Inflammatory macrophage treated with lipopolysaccharide for 1 hour (primary cell): ENCODE results near the gene MYL12A.
A peak's percentile ranks its signal among the peaks of the same experiment; 100 is the strongest.

Experiments used
- DNase-seq, 2 donors: peaks; one replicate each; pipeline ENCODE4 v3.0.0-alpha.2; 2020 to 2022

Gene MYL12A

DNA sequence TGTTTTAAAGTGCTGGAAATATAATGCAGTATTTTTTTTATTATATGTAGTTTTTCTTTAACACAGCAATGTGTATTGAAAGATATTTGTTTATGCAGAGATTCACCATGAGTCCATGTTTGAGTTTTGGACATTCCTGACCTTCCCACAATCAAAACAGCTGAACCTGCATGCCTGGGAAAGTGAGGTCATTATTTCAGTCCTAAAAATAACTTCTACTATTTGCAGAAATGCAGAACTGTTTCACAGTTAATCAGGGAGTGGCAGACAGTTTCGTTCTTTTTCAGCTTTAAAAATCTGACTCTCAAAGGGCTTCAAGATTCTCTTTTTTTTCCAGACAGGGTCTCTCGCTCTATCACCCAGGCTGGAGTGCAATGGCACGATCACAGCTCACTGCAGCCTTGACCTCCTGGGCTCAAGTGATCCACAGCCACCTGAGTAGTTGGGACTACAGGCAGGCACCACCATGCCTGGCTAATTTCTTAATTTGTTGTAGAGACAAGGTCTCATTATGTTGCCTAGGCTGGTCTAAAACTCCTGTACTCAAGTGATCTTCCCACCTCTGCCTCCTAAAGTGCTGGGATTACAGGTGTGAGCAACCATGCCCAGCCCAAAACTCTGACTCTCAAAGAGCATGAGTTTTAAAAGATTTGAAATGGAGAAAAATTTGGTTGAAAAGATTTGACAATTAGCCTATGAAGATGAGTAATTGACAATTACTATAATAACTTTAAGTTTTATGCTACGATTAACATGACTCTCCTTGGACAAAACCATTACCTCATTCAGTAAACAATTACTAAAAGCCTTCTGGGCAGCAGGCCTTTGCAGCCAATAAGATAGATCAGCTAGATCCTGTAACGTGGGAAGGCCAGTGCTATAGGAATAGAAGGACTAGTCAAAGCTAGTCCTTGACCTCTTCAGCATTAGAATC is 9.4 kb downstream of the MYL12A start:
- DNase-seq: peak; percentile 55 to 59

DNA sequence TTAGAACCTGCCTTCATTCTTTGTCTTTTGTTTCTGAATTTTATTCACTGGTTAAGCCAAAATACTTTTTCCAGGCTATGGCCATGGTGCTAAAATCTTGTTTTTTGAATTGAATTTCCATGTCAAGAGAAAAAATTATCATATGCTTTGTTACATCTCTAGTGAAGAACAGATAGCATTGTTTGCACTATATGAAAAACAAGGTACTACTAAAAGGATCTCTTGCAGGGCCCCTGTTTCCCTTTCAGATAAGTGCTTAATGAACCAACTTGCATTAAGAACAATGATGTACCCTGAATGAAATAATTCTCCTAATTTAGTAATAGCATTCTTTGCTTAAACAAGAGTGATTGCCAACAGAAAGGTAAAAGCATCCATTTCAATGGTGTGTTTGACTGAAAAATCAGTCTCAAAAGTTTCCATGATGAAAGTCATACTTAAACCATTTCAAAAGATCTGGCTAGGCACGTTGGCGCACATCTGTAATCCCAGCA is 10.1 kb downstream of the MYL12A start:
- DNase-seq: no peak

DNA sequence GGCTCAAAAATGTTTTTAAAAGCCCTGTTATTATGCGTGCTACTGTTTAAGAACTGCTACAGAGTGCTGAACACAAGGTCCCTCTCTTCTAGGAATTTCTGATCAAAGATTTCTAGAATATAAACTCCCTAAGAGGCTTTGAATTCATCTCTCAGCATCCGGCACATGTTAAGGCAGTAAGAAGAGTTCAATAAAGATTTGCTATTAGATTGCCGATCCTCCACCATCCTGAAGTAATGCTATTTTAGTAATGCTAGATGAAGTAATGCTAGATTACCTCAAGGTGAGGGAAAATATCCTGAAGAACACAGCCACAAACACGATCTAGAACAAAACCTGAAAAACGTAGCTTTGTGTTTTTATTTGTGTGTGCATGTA is 13.4 kb downstream of the MYL12A start:
- DNase-seq: no peak

DNA sequence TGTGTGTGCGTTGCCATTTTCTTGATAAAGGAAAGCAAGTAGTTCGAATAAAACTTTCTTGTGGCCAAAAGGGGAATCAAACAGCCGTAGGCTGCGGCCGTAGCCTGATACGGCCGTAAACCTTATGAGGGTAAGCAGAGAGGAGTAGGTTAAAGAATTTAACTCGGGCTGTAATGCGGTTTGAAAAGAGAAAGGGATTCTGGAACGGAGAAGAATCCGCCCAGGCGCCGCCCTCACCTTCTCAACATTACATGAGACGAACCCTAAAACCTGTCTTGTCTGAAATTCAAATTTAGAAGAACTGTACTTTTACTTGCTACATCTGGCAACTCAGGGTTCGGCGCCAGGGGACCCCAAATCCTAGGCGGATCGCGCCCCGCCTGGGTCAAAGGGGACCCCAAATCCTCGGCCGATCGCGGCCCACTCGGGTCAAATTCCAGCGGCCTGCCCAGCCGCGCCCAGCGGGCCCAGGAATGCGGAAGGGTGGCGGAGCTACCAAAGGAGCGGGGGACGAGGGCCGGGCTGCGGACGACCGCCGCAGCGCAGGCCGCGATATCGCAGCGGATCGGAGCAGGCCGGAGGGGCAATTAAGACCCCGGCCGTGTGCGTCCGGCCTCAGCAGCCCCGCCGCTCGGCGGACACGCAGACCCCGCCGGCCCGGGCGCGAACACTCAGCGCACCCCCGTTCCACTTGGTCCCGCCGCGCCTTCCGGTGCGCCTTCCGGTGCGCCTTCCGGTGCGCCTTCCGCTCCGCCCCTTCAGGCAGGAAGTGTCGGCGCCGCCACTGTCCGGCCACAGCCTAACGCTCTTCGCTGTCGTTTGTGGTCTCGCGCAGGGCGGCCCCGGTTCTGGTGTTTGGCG is 14.0 kb downstream of the MYL12A start, which contains the start of gene MYL12B:
TSS of gene MYL12B (plus strand) at position 761 of the 861 bp plus-strand sequence. CDS start 10,766 bp downstream, outside the sequence.
- peak; percentile 72 to 83 for DNase-seq

DNA sequence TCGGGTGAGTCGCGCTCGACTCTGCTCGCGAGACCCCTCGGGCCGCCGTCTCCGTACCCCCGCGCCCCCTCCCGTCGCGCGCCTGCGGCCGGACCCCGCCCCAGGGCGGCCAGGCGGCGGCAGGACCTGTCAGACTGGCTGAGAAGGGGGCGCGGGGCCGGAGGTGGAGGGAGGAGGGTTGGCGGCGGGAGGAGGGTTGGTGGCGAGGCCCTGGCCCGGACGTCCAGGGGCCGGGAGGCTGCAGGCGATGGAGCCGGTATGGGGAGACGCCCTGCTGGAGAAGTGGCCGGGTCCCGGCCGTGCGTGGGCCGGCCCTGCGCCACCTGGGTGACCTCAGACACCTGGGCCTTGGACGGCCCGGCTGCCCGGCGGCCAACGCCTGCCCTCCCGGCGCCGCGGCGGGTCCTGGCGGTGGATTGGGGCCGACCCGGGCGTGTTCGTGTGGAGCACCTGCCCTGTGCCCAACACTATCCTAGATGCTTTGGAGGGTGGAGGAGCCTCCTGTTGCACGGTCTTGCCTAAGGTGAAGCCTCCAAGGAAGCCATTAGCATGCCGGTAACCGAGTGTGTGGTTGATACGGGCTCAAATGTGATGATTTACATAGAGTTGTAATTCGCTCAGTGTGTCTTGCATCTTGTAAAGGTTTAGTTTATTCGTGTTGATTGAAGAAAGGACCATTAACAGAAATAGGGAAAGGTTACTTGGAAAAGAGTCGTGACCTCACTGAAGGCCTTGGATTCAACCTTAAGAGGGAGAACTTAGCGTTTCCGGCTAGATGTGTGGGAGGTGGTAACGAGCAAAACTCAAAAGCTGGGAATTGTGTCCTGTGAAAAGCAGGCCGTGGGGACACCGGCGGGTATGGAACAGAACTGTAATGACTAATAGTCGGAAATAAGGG is 14.9 kb downstream of the MYL12A start:
- no peak for DNase-seq

DNA sequence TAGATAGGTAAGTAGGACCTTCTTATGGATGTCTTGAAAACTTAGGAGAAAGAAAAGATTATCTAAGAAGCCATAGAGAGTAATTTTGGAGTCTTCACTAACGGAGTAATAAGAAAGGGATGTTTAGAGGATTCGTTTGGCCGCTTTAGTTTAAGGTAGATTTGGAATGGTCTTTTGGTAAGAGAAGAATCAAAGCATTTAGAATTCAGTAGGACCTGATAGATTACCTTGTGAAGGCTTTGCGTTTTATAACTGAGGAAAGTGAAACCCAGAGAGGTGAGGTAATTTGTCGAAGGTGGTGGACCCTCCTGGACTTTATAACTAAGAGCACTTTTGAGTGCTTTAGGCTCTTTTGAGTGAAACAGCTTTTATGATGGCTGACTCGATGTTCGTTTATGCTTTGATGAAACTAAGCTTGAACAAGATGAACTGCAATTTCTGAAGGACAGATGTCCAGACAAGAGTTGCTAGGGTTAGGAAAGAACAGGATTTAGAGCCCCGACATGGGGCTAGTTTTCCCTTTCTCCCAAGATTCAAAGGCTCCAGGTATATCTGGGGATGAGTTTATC is 15.6 kb downstream of the MYL12A start:
- no peak for DNase-seq

DNA sequence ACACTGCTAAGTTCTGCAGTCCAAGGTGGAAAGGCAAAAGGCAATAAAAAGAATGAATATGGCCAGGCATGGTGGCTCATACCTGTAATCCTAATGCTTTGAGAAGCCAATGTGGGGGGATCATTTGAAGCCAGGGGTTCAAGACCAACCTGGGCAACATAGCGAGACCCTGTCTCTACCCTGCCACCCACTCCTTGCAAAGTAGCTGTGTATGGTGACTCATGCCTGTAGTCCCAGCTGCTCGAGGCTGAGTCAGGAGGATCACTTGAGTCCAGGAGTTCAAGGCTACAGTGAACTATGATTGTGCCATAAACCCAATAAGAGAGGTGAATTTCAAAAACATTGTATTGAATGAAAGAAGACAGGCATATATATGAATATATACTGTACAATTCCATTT is 16.8 kb downstream of the MYL12A start:
- no peak for DNase-seq

DNA sequence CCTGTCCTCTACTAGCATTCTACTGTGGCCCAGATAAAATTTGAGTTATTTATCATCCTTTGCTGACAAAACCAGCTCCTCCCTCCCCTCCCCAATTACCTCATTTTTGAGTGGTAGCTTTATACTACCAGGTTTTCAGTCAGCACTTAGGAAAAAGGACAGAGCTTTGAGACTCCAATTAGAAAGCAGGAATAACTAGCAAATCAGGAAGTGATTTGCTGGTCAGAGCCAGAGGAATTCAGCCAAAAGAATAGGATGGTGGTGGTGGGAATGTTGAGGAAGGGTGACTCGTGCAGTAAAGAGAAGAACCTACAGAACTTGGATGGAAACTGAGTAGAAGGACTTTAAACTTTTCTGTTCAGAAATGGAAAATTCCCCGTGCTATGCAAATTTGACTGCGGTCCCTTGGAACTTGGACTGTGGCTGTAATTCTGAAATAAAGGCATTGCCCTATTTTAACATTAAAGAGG is 18.0 kb downstream of the MYL12A start:
- DNase-seq: no peak

DNA sequence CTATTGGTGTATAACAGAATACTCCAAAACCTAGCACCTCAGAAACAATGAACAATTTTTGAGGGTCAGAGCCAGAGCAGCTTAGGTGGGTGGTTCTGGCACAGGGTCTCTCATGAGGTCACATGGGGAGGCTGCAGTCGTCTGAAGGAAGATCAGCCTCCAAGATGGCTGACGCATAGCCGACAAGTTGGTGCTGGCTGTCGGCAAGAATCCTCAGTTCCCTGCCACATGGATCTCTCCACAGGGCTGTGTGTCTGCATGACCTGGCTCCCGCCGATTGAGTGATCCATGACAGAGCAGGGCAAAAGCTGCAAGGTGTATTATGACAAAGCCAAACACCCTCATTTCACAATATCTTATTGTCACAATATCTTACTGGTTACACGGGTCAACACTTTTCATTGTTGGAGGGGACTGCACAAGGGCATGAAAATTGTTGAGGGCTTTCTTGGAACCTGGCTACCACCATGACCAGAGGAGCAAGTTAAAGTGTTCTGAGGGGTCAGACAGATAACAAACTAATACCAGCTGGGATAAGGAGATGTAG is 18.5 kb downstream of the MYL12A start:
- DNase-seq: no peak

DNA sequence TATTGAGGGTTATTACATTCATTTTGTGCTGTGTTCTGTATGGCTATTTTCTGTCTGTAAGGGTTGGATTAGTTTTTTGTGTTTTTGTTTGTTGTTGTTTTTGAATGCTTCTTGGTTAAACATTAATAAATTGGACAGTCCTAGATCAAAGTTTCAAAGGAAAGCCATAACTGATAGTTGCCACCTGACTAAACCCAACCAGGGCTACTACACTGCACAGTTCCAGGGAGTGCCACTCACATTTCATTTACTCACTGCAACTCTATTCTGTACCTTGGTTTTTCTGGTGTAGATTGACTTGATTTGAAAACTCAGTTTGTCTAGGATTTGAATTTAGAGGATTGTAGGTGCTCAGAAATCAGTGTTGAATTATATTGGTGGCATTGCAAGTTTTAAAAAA is 20.7 kb downstream of the MYL12A start:
- no peak for DNase-seq

DNA sequence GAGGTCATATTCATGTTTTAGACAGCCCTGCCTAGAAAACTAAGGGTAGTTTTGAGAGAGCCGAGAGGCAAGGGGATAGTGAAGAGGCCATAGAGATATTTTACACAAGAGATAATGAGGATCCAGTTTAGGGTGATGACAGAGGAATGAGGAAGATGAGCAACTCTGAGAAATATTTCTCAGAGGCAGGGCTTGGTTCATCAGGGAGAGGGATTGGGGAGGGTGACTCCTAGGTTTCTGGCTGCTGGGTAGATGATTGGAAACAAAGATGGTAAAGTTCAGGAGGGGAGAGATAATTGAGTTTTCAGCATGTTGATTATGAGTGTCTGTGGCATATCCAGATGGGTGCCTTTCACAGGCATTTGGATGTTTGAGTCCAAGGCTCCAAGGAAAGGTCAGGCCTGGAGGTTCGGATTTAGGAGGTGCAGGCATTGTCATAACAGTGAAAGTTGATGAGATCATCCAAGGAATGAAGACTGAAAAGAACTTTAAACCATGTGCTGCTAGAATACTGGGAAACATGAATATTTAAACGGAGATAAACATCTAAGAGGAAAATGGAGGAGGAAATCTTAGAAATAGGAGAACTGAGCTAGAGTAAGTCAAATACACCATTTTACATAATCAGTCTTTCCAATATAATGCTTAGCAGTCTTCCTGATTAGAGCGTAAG is 21.8 kb downstream of the MYL12A start:
- DNase-seq: peak; percentile 49 to 62

DNA sequence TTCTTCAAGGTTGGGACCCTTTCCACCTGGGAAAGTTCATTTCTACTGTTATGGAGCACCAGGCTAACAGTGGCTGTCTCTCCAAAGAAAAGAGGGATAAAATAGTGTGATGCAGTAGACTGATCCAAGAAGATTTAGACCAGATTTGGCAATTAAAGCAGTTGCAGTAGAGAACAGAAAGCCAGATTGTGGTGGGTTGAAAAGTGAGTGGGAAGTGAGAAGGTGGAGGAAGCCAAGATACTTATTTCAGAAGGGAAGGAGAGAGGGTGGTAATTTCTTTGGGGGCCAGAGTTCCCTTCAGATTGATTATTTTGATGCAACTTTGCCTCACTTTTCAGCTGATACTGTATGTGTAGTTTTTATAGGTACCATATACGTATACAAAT is 22.3 kb downstream of the MYL12A start:
- DNase-seq: no peak

DNA sequence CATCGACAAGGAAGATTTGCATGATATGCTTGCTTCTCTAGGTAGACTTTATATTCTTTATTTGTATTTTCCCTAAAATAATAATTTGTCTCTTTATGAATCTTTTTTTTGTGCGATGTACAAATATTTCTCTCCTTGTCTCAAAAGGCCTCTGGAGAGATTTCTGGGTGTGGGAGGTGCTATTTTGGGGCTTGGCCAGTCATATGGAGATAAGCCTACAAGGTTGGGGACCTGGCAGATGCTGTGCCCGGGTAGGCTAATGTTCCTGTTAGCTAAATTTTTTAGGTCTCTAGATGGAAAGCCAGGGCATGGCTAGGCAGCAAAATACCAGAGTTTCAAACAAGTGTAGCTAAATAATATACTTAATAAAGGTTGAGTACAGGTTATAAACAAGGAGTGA is 25.4 kb downstream of the MYL12A start:
- no peak for DNase-seq

DNA sequence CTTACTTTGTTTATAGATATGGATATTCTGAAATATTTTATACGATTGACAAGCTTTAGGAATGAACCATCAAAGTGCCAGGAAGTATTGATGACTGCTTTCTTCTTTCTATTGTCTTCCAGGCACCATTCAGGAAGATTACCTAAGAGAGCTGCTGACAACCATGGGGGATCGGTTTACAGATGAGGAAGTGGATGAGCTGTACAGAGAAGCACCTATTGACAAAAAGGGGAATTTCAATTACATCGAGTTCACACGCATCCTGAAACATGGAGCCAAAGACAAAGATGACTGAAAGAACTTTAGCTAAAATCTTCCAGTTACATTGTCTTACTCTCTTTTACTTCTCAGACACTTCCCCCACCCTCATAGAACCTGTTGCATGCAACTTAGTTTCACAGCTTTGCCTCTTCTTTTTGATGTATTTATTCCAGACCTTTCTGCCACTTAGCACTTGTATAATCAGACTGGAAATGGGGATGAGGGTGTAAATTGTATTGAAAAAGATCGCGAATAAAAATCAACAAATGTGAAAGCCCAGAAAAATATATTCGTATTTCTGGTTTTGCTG is 30.1 kb downstream of the MYL12A start:
- DNase-seq: peak in 1 of 2 donors; percentile 56

DNA sequence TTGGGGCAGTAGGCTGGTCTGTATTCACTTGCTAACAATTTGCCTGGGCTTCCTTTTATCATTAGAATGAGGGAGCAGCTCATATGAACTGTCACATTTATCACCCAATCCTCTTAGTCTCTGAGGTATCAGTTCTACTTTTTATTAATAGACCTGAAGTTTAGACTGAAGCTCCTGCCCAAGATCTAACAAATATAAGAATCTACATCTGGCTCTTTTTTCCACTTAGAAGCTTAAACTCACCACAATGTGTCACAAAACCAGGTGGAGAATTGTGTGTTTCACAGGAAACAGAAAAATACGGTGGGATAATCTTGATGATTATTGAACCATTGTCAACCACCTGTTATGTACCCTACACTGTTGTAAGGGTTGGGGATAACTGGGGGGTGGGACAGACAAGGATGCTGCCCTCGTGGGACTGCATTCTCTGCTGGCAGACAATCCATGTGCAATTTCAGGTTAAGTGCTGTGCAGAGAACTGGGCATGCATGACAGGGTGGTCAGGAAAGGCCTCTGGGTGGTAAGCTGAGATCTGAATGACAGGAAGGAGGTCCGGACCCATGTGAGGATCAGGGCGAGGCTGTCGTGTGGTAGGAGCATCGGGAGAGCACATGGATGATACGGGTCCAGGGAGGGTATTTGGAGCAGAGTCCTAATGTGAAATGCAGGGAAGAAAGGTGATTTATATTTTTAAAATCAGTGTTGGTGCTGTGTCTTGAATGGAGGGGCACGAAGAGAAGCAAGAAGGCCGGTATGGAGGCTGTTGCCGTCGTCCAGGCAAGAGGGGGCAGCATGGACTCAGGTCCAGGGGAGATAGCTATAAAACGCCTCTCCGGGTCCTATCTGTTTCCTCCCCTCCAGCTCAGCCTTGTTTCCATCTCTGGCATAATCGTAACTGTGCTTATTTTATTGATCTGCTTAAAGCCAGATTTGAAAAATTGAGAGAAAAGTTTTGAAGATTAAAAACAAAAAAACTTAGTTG is 31.9 kb downstream of the MYL12A start:
- DNase-seq: no peak

DNA sequence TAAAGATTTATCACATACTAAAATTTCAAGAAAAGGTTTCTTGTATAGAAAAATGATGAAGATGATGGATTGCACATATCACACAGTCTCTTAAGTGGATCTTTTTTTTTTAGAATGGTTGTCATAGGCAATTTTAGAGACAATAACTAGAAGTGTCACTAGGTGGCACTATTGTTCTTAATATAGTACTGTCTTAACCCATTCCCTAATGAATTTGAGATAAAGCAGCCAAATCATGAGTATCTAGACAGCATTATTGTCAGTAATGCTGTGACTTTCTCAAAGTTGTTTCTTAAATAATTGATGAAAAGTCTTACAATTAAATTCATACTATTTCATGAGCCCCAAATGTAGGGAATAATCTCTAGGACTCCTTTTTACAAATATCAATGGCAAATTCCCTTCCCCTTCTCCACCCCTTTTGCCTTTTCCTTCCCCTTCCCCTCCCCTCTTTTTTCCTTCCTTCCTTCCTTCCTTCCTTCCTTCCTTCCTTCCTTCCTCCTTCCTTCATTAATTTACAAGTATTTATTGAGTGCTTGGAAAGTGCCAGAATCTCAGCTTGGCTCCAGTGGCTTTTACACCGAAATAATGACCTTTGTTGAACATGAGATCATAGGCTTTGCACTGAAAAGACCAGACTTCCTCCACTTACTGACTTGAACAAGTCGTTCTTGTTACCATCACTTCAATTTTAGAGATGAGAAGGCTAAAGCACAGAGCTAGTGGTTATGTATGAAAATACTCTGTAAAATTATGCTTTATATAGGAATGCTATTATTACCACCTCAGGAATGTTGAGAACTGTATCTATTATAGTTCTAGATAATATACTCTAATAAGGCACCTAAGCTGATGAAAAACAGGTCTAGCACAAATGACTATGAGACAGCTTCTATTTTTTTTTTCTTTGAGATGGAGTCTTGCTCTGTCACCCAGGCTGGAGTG is 34.1 kb downstream of the MYL12A start:
- peak; percentile 67 to 97 for DNase-seq

DNA sequence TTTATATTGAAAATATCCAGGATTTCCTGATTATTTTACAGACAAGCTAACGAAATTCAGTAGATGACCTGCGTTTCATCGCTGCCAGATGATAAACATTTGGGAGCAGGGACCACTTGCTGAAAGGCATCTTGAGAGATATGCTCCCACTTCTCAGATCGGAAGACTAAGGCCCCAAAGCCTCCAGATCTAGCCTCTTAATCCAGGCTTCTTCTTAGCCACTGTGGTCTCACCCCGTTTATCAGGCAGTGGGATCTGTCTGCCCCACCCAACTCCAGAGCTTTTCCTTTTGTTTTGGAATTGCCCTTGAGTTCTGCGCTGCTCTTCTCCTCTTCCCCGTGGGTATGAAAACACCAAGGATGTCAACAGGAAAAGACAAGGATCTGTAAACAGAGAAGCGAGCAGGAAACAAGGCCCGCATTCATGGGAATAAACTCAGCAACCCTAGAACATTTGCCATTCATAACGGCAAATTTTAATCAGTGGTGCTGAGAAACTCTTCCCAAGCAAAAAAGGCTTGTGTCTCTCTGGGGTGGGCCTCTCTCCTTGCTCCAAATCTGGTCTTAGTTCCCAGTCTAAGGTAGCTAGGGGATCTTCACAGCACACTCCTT is 35.8 kb downstream of the MYL12A start:
- no peak for DNase-seq

DNA sequence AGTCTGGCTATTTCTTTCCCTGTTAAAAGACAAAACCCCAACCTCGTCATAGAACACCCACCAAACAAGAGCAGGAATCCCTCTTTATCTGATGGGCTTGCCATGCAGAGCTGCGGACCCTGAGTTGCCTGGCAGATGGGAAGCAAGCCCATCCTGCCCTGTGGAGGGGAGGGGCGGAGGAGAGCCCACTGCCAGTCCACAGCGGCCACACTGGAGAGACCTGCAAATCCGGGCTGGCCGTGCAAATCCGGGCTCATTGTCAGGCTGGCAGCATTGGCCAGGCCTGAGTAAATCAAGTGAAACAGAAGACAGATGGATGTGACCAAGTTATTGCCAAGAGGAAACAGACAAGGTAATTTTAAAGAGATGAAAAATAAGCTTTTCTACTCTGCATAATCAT is 36.3 kb downstream of the MYL12A start:
- DNase-seq: no peak
